Measurements from ENCODE around the gene LMOD1.

The LMOD1 gene

GRCh38 chr1:201881617-201882016 lies 64.7 kb downstream of the LMOD1 start:
- TF ChIP-seq TEAD4 (IDR thresholded peaks at IDR 0.05) (no peak), EGR1 (IDR thresholded peaks at IDR 0.05) (no peak), REST (IDR thresholded peaks at IDR 0.05; ENCODE audit: low read depth) (no peak), RAD21 (IDR thresholded peaks at IDR 0.05; ENCODE audit: low read depth) (no peak), CEBPB (IDR thresholded peaks at IDR 0.05) (no peak), TAF1 (IDR thresholded peaks at IDR 0.05; ENCODE audit: low read depth) (no peak), NFIC (IDR thresholded peaks at IDR 0.05) (no peak), EP300 (IDR thresholded peaks at IDR 0.05; ENCODE audit: borderline replicate concordance) (no peak), USF1 (IDR thresholded peaks at IDR 0.05) (no peak), MAX (IDR thresholded peaks at IDR 0.05) (no peak), YY1 (IDR thresholded peaks at IDR 0.05; ENCODE audit: low read depth) (no peak), FOXM1 (IDR thresholded peaks at IDR 0.05; ENCODE audit: borderline replicate concordance, low read depth) (no peak), ZBTB7A (IDR thresholded peaks at IDR 0.05; ENCODE audit: low read depth) (no peak), TCF12 (IDR thresholded peaks at IDR 0.05; ENCODE audit: low read depth) (no peak), CREB1 (IDR thresholded peaks at IDR 0.05; ENCODE audit: low read depth) (no peak)

- TF ChIP-seq TAF1 (IDR thresholded peaks at IDR 0.05; ENCODE audit: low read depth) (no peak), CREB1 (IDR thresholded peaks at IDR 0.05; ENCODE audit: low read depth) (no peak), NFIC (IDR thresholded peaks at IDR 0.05) (no peak), CEBPB (IDR thresholded peaks at IDR 0.05) (no peak), USF1 (IDR thresholded peaks at IDR 0.05) (no peak), MAX (IDR thresholded peaks at IDR 0.05) (no peak), ZBTB7A (IDR thresholded peaks at IDR 0.05; ENCODE audit: low read depth) (no peak), TEAD4 (IDR thresholded peaks at IDR 0.05) (no peak), YY1 (IDR thresholded peaks at IDR 0.05; ENCODE audit: low read depth) (no peak), EGR1 (IDR thresholded peaks at IDR 0.05) (no peak), RAD21 (IDR thresholded peaks at IDR 0.05; ENCODE audit: low read depth) (no peak), FOXM1 (IDR thresholded peaks at IDR 0.05; ENCODE audit: borderline replicate concordance, low read depth) (no peak), REST (IDR thresholded peaks at IDR 0.05; ENCODE audit: low read depth) (no peak), EP300 (IDR thresholded peaks at IDR 0.05; ENCODE audit: borderline replicate concordance) (no peak), TCF12 (IDR thresholded peaks at IDR 0.05; ENCODE audit: low read depth) (no peak)
These were observed 65.3 kb downstream of the LMOD1 start for GRCh38 chr1:201880928-201881571.

GRCh38 chr1:201877877-201878401 lies 68.4 kb downstream of the LMOD1 start:
- TF ChIP-seq NFIC (IDR thresholded peaks at IDR 0.05) (no peak), REST (IDR thresholded peaks at IDR 0.05; ENCODE audit: low read depth) (no peak), RAD21 (IDR thresholded peaks at IDR 0.05; ENCODE audit: low read depth) (peak; percentile 40), YY1 (IDR thresholded peaks at IDR 0.05; ENCODE audit: low read depth) (no peak)

- no peak for TF ChIP-seq TAF1 (IDR thresholded peaks at IDR 0.05; ENCODE audit: low read depth)
- TF ChIP-seq TEAD4 (IDR thresholded peaks at IDR 0.05): no peak
- no peak for TF ChIP-seq EP300 (IDR thresholded peaks at IDR 0.05; ENCODE audit: borderline replicate concordance)
- TF ChIP-seq NFIC (IDR thresholded peaks at IDR 0.05): no peak
- no peak for TF ChIP-seq TCF12 (IDR thresholded peaks at IDR 0.05; ENCODE audit: low read depth)
- TF ChIP-seq REST (IDR thresholded peaks at IDR 0.05; ENCODE audit: low read depth): no peak
These were observed 70.1 kb downstream of the LMOD1 start for GRCh38 chr1:201876148-201876818.

Data from Ishikawa (cell line).